ENCODE data around the gene CYP1A2.

Gene CYP1A2

GRCh38 chr15:74802862-74803447, 54.3 kb downstream of the CYP1A2 start:
- no peak for DNase-seq (ENCODE audit: low read depth in 2 of 2, low spot score in 1 of 2)

GRCh38 chr15:74804935-74805334, 56.3 kb downstream of the CYP1A2 start:
- no peak for DNase-seq (ENCODE audit: low read depth in 2 of 2, low spot score in 1 of 2)
